Mucosa of descending colon (tissue), 3 donors: ENCODE measurements around the gene MPEG1. TPM values are rescaled to one million over a fixed set of nuclear protein-coding genes. Genes with fewer than 3 reads are reported as not detected.

ENCODE experiments used
- ATAC-seq: fragments of 200-7000 bp; cut with Tn5 transposase; one replicate; pipeline ENCODE4 v1.9.1; 2020; ENCODE audit warnings: mild to moderate bottlenecking, moderate library complexity
- DNase-seq, 3 donors: peaks; one replicate each; pipeline ENCODE4 v3.0.0-alpha.2; 2020
- H3K36me3 ChIP-seq: fragments of 200-600 bp; one replicate; pipeline ENCODE4 v1.8.0; 2021; ENCODE audit warnings: low read depth, mild to moderate bottlenecking
- H3K4me1 ChIP-seq: fragments of 200-600 bp; one replicate; pipeline ENCODE4 v1.8.0; 2021; ENCODE audit warnings: low read depth, mild to moderate bottlenecking
- H3K4me3 ChIP-seq: fragments of 200-600 bp; one replicate; pipeline ENCODE4 v1.8.0; 2021; ENCODE audit warnings: mild to moderate bottlenecking
- H3K9me3 ChIP-seq: fragments of 200-600 bp; one replicate; pipeline ENCODE4 v1.8.0; 2021; ENCODE audit warnings: mild to moderate bottlenecking
- CTCF ChIP-seq: fragments of 200-600 bp; IDR thresholded peaks from one replicate; pipeline ENCODE4 v1.8.0; 2022; ENCODE audit warnings: antibody characterized with exemption, mild to moderate bottlenecking
- intact Hi-C, 2 donors: fragments of 100-400 bp; cut with DNase I in 1 of 2; cut with micrococcal nuclease in 1 of 2; formaldehyde crosslinking; loops; one replicate each; pipeline versions ENCODE4 v1.11.0 to v1.11.1; 2022; cut with DNase I, micrococcal nuclease
- total RNA-seq, 3 donors: library from RNA; stranded (reverse); fragmentation: NEBNext Ultra II Directional in 2 of 3; extraction: Animal tissue kit (Norgen Biotek cat#: 25700) in 2 of 3; gene quantifications; one replicate each; pipeline versions ENCODE4 v1.2.1 to v1.2.4, GENCODE V29; 2021 to 2023
- donor health status: DM: no; HTN: no; CAD: no; lungs with moderate emphysema.
- donor health status: DM: no; HTN: no; CAD: no.
- donor health status: DM: no; HTN: yes; CAD: no.

MPEG1 gene
- total RNA-seq, 3 donors from 2014 or later = 8.7 to 30.8 (median 21.9) TPM

DNA sequence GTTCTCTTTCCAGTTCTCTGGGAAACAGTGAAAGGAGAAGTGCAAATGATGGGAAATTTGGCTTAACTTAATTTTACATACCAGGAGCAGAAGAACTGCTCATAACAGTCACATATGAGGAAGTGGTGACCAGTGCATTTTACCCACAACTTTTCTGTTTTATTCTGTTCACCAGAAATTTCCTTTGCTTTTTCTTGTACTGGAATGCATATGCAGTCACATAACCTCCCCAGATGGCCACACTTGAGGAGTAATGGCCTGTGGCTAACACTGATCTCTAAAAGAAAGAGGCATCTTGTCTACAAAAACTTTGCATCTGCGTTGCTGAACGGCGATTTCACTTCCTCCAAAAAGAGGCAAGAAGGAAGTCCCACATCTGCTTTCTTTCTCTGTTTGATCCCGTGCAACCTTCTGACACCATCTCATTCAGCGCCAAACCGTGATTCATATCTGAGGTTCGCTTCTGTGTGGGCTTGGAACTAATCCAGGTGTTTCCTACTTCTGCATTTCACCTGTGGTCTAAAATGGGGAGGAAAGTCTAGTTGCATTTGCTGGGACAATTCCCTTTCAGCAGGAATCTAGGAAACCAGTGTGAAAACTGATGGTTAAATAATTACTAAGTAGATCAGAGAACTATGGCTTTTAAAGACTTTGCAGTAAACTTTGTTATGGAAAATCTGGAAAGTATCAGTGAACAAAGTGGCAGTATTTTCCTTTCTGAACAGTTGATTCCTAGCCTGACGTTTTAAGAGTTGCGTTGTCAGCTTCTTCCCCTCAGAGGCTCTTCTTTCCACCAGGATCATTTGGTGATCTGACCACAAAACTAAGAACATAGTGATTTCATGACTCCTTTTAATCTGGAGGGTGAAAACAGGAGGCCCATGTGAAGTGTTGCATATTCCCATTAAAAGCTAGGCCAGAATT lies 4.2 kb upstream of the MPEG1 start:
- ATAC-seq (peak; percentile 75), DNase-seq (peak in 1 of 3 donors; percentile 60)
- TF ChIP-seq CTCF = no peak
- intact Hi-C loops = no loop called here
- Histone ChIP-seq H3K9me3 (no peaks in the 10 kb centered on the region), H3K4me1 (no peaks in the 10 kb centered on the region), H3K4me3 (no peak overlapping the region), H3K36me3 (no peaks in the 10 kb centered on the region)

GRCh38 chr11:59214141-59214893 lies 1.6 kb upstream of the MPEG1 start:
- Histone ChIP-seq H3K36me3 (no peaks in the 10 kb centered on the region), H3K4me3 (no peak overlapping the region), H3K9me3 (no peaks in the 10 kb centered on the region), H3K4me1 (no peaks in the 10 kb centered on the region)
- no peak for TF ChIP-seq CTCF
- DNase-seq = no peak
- ATAC-seq = no peak
- intact Hi-C loops = no loop called here

- H3K9me3 ChIP-seq = no peaks in the 10 kb centered on the region
- no peak for ATAC-seq
- no peak for DNase-seq
- H3K36me3 ChIP-seq = no peaks in the 10 kb centered on the region
- TF ChIP-seq CTCF = no peak
- intact Hi-C loops = no loop called here
- H3K4me1 ChIP-seq = no peaks in the 10 kb centered on the region
- H3K4me3 ChIP-seq = no peak overlapping the region
Measured at GRCh38 chr11:59212222-59212621, 505 bp downstream of the MPEG1 start.

- no peak for DNase-seq
- Histone ChIP-seq H3K9me3 (no peaks in the 10 kb centered on the region), H3K4me1 (no peaks in the 10 kb centered on the region), H3K36me3 (peaks cover 6% of the 10 kb centered on the region), H3K4me3 (no peak overlapping the region)
- no peak for ATAC-seq
- intact Hi-C loops = no loop called here
- TF ChIP-seq CTCF = no peak
Measured at GRCh38 chr11:59208956-59209355, 3.8 kb downstream of the MPEG1 start.

DNA sequence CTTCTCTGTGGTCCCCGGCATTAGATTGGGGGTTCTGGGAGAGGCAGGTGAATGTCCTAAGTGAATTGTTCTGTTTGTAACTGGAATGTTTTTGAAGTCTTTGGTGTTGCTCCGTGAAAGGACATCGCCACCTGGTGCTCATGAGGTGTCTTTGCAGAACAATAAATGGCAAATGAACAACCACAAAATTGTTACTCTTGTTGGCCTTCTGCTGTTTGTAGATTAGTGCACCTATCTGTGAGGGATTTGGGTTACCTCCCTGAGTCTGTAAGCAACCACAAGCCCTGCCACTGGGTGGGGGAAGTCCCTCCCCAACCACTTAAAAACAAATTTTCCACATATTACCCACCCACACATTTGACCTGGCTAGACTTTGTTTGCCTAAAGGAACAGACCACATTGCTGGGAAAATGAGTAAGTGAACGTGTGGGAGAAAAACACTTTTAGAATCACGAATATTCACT lies 4.7 kb downstream of the MPEG1 start:
- Histone ChIP-seq H3K9me3 (no peaks in the 10 kb centered on the region), H3K4me1 (no peaks in the 10 kb centered on the region), H3K4me3 (no peak overlapping the region), H3K36me3 (peaks cover 6% of the 10 kb centered on the region)
- peak; percentile 55 for TF ChIP-seq CTCF
- peak in 1 of 3 donors; percentile 46 for DNase-seq
- intact Hi-C loops = no loop called here
- peak; percentile 68 for ATAC-seq
